IPS-15b (cell line): ENCODE measurements around the gene SIRT7.

ENCODE experiments used
- H3K27me3 ChIP-seq: one replicate; pipeline ENCODE4 v1.6.1; 2013; ENCODE audit warnings: low read length; ENCODE audit not compliant: control insufficient read depth, insufficient read depth
- H3K36me3 ChIP-seq: one replicate; pipeline ENCODE4 v1.6.1; 2013; ENCODE audit warnings: low read length; ENCODE audit not compliant: control insufficient read depth, insufficient read depth
- H3K4me1 ChIP-seq: one replicate; pipeline ENCODE4 v1.6.1; 2013; ENCODE audit warnings: mild to moderate bottlenecking, low read length; ENCODE audit not compliant: control insufficient read depth, insufficient read depth
- H3K4me3 ChIP-seq: one replicate; pipeline ENCODE4 v1.5.1; 2013; ENCODE audit warnings: low read depth, low read length
- H3K9ac ChIP-seq: one replicate; pipeline ENCODE4 v1.6.1; 2013; ENCODE audit warnings: low read depth, mild to moderate bottlenecking, low read length
- H3K9me3 ChIP-seq: one replicate; pipeline ENCODE4 v1.6.1; 2013; ENCODE audit warnings: mild to moderate bottlenecking, low read length; ENCODE audit not compliant: control insufficient read depth, insufficient read depth

The SIRT7 gene

GRCh38 chr17:81951785-81952684 lies 34.1 kb upstream of the SIRT7 start:
- Histone ChIP-seq H3K36me3 (no peaks in the 10 kb centered on the region), H3K27me3 (peaks cover under 1% of the 10 kb centered on the region), H3K4me3 (no peak overlapping the region), H3K9me3 (no peaks in the 10 kb centered on the region), H3K4me1 (no peaks in the 10 kb centered on the region), H3K9ac (no peak overlapping the region)

- H3K9me3 ChIP-seq = no peaks in the 10 kb centered on the region
- no peaks in the 10 kb centered on the region for H3K27me3 ChIP-seq
- H3K36me3 ChIP-seq = no peaks in the 10 kb centered on the region
- no peaks in the 10 kb centered on the region for H3K4me1 ChIP-seq
- H3K4me3 ChIP-seq = no peak overlapping the region
- H3K9ac ChIP-seq = no peak overlapping the region
These were observed 32.5 kb upstream of the SIRT7 start for GRCh38 chr17:81950501-81950900.

GRCh38 chr17:81948635-81949378 lies 30.8 kb upstream of the SIRT7 start:
- no peak overlapping the region for H3K4me3 ChIP-seq
- no peaks in the 10 kb centered on the region for H3K9me3 ChIP-seq
- H3K36me3 ChIP-seq = no peaks in the 10 kb centered on the region
- no peaks in the 10 kb centered on the region for H3K4me1 ChIP-seq
- no peak overlapping the region for H3K9ac ChIP-seq
- no peaks in the 10 kb centered on the region for H3K27me3 ChIP-seq

- no peaks in the 10 kb centered on the region for H3K36me3 ChIP-seq
- no peaks in the 10 kb centered on the region for H3K9me3 ChIP-seq
- no peak within 1 kb of the TSS for H3K9ac ChIP-seq
- H3K27me3 ChIP-seq = no peaks in the 10 kb centered on the region
- H3K4me1 ChIP-seq = no peaks in the 10 kb centered on the region
- H3K4me3 ChIP-seq = no peak within 1 kb of the TSS
These were observed 29.2 kb upstream of the SIRT7 start, which contains the start of gene MYADML2 for GRCh38 chr17:81947189-81947588. TSS of gene MYADML2 (minus strand) at chr17:81947233. CDS start at chr17:81941741, 5,492 bp downstream.

GRCh38 chr17:81944858-81945257 lies 26.9 kb upstream of the SIRT7 start:
- no peak overlapping the region for H3K9ac ChIP-seq
- no peaks in the 10 kb centered on the region for H3K36me3 ChIP-seq
- no peaks in the 10 kb centered on the region for H3K4me1 ChIP-seq
- no peaks in the 10 kb centered on the region for H3K9me3 ChIP-seq
- no peaks in the 10 kb centered on the region for H3K27me3 ChIP-seq
- H3K4me3 ChIP-seq = no peak overlapping the region

GRCh38 chr17:81942167-81942553 lies 24.2 kb upstream of the SIRT7 start:
- Histone ChIP-seq H3K9ac (no peak overlapping the region), H3K4me3 (peak overlapping the region; percentile 8), H3K4me1 (no peaks in the 10 kb centered on the region), H3K27me3 (peaks cover 4% of the 10 kb centered on the region), H3K36me3 (no peaks in the 10 kb centered on the region), H3K9me3 (no peaks in the 10 kb centered on the region)

- H3K4me1 ChIP-seq = no peaks in the 10 kb centered on the region
- no peaks in the 10 kb centered on the region for H3K36me3 ChIP-seq
- peak overlapping the region; percentile 8 for H3K4me3 ChIP-seq
- no peak overlapping the region for H3K9ac ChIP-seq
- no peaks in the 10 kb centered on the region for H3K9me3 ChIP-seq
- peaks cover 4% of the 10 kb centered on the region for H3K27me3 ChIP-seq
These were observed 23.6 kb upstream of the SIRT7 start for GRCh38 chr17:81941484-81942166.

GRCh38 chr17:81940538-81941483 lies 22.8 kb upstream of the SIRT7 start:
- H3K4me3 ChIP-seq = no peak overlapping the region
- H3K4me1 ChIP-seq = no peaks in the 10 kb centered on the region
- no peak overlapping the region for H3K9ac ChIP-seq
- H3K27me3 ChIP-seq = peaks cover 4% of the 10 kb centered on the region
- H3K36me3 ChIP-seq = no peaks in the 10 kb centered on the region
- no peaks in the 10 kb centered on the region for H3K9me3 ChIP-seq

- Histone ChIP-seq H3K4me3 (no peak overlapping the region), H3K9me3 (no peaks in the 10 kb centered on the region), H3K27me3 (peaks cover 4% of the 10 kb centered on the region), H3K4me1 (no peaks in the 10 kb centered on the region), H3K9ac (no peak overlapping the region), H3K36me3 (peaks cover 5% of the 10 kb centered on the region)
These were observed 22.0 kb upstream of the SIRT7 start for GRCh38 chr17:81939881-81940385.

- Histone ChIP-seq H3K9ac (no peak overlapping the region), H3K9me3 (no peaks in the 10 kb centered on the region), H3K4me3 (no peak overlapping the region), H3K4me1 (no peaks in the 10 kb centered on the region), H3K27me3 (peaks cover 4% of the 10 kb centered on the region), H3K36me3 (peaks cover 11% of the 10 kb centered on the region)
These were observed 21.2 kb upstream of the SIRT7 start for GRCh38 chr17:81939218-81939617.

GRCh38 chr17:81935709-81936084 lies 17.7 kb upstream of the SIRT7 start:
- peaks cover 17% of the 10 kb centered on the region for H3K36me3 ChIP-seq
- no peak overlapping the region for H3K4me3 ChIP-seq
- H3K9ac ChIP-seq = no peak overlapping the region
- no peaks in the 10 kb centered on the region for H3K4me1 ChIP-seq
- no peaks in the 10 kb centered on the region for H3K9me3 ChIP-seq
- peaks cover 4% of the 10 kb centered on the region for H3K27me3 ChIP-seq
